GM10266 (cell line): ENCODE data around the gene CA12.

Source experiments
- DNase-seq: peaks from one replicate; pipeline ENCODE4 v3.0.0; 2012; ENCODE audit errors: extremely low spot score
- TF ChIP-seq, protein P1 (sequence below): IDR thresholded peaks from 2 replicates; pipeline ENCODE4 v1.5.1; 2012; ENCODE audit warnings: mild to moderate bottlenecking, low read depth; ENCODE audit not compliant: control insufficient read depth, insufficient read depth; ENCODE audit errors: missing control alignments

The CA12 gene

DNA sequence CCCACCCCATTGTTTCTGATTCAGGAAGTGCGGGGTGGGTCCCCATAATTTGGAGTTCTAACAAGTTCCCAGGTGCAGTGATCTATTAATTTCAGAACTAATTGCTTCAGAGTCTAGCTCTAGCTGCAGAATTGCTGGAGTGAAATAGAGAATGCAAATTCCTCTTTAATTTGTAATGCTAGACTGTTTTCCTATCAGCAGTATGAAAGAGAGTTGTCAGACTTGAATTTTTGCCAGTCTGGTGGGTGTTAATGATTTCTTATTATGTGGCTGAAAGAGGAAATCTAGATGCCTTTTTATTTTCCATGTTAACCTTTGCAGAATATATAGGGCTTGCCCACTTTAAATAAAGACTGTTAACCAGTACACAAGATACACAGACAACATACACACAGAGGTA is 80.6 kb downstream of the CA12 start:
- DNase-seq: no peak
- TF ChIP-seq, protein P1, sequence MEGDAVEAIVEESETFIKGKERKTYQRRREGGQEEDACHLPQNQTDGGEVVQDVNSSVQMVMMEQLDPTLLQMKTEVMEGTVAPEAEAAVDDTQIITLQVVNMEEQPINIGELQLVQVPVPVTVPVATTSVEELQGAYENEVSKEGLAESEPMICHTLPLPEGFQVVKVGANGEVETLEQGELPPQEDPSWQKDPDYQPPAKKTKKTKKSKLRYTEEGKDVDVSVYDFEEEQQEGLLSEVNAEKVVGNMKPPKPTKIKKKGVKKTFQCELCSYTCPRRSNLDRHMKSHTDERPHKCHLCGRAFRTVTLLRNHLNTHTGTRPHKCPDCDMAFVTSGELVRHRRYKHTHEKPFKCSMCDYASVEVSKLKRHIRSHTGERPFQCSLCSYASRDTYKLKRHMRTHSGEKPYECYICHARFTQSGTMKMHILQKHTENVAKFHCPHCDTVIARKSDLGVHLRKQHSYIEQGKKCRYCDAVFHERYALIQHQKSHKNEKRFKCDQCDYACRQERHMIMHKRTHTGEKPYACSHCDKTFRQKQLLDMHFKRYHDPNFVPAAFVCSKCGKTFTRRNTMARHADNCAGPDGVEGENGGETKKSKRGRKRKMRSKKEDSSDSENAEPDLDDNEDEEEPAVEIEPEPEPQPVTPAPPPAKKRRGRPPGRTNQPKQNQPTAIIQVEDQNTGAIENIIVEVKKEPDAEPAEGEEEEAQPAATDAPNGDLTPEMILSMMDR: no peak

DNA sequence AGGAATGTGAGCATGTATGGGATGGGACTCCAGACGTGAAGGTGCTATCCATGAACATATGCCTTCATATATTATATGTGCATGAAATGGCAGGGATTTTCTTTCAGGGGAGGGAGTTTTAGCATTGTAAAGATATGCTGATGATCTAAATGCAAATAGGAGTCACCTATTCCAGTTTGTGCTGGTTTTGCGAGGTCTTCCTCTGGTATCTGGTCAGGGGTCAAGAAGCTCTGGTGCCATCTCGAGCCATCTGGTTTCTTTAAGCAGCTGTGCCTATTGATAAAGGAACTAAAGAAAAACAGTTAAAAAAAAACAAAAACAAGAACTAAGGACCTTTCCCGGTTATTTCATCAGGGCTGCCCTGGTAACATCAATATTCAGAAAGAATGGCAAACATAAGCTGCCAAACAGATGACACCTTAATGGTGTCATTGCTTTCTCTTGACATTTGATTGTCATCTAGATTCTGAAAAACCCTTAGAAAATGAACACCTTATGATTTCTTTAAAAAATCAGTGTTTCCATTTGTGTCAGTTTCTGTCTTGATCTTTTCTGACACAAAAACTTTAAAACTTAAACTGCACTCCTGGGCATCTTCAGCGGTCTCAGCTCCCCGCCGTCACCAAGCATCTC is 81.6 kb downstream of the CA12 start:
- TF ChIP-seq, protein P1: no peak
- no peak for DNase-seq

- TF ChIP-seq, protein P1: no peak
- no peak for DNase-seq
Measured at GRCh38 chr15:63296195-63296594, 85.5 kb downstream of the CA12 start.

DNA sequence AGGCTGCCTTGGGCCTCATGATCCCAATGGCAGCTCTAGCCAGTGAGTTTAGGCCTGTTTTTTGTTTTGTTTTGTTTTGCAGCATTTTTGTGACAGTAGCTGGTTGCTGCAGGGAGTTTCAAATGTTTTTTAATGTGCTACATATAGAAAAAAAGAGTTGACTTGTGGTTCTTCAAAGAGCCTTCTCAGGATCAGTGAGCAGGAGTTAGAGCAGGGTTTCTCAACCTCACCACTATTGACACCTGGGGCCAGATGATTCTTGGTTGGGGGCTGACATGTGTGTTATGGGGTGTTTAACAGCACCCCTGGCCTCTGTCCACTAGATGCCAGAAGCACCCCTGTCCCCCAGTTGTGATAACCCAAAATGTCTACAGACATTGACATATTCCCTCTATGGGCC is 86.3 kb downstream of the CA12 start:
- DNase-seq: no peak
- TF ChIP-seq, protein P1: no peak

GRCh38 chr15:63294359-63294758 is 87.3 kb downstream of the CA12 start:
- DNase-seq: no peak
- TF ChIP-seq, protein P1: no peak

- TF ChIP-seq, protein P1: no peak
- no peak for DNase-seq
Measured at GRCh38 chr15:63292771-63293170, 88.9 kb downstream of the CA12 start.

GRCh38 chr15:63292241-63292640 is 89.4 kb downstream of the CA12 start:
- TF ChIP-seq, protein P1: no peak
- no peak for DNase-seq
